PC-3 (cell line): ENCODE measurements around the gene MAP2K2. TPM values are rescaled to one million over a fixed set of nuclear protein-coding genes. Genes with fewer than 3 reads are reported as not detected.
A peak's percentile ranks its signal among the peaks of the same experiment; 100 is the strongest.

ENCODE experiments used
- ATAC-seq: fragments of 200-7000 bp; cut with Tn5 transposase; 2 replicates; pipeline ENCODE4 v1.9.1; 2020; ENCODE audit warnings: mild to moderate bottlenecking, moderate library complexity
- BruUV-seq: library from RNA; stranded (reverse); fragments of 400-500 nt; replicated peaks from 2 replicates; lab custom pipeline; 2021; lab: Mats Ljungman, UMichigan
- CTCF ChIA-PET: fragments of 300-600 bp; sonication (Branson Sonifier 250); formaldehyde crosslinking; loops from one replicate; lab custom pipeline; 2022; ENCODE audit warnings: antibody characterized with exemption; lab: Charles Lee
- POLR2A ChIA-PET: fragments of 300-600 bp; sonication (Branson Sonifier 250); formaldehyde crosslinking; loops from one replicate; lab custom pipeline; 2022; ENCODE audit warnings: antibody characterized with exemption; ENCODE audit not compliant: unreplicated experiment; lab: Charles Lee
- DNase-seq: peaks from one replicate; pipeline ENCODE4 v3.0.0-alpha.2; 2015
- H2AFZ ChIP-seq: fragments of 300-600 bp; sonication (generic); 2 replicates; pipeline ENCODE4 v1.6.0; 2016; ENCODE audit warnings: antibody characterized with exemption, low read length
- H3F3A ChIP-seq: fragments of 300-600 bp; sonication (generic); one replicate; pipeline ENCODE4 v1.6.0; 2017; ENCODE audit warnings: antibody characterized with exemption, low read length, control low read depth, mild to moderate bottlenecking; ENCODE audit not compliant: unreplicated experiment
- H3K27ac ChIP-seq: fragments of 300-600 bp; sonication (generic); 2 replicates; pipeline ENCODE4 v1.5.1; 2016; ENCODE audit warnings: mild to moderate bottlenecking, low read length
- H3K27me3 ChIP-seq: fragments of 300-600 bp; sonication (generic); 2 replicates; pipeline ENCODE4 v1.6.1; 2016; ENCODE audit warnings: low read length, mixed read lengths
- H3K36me3 ChIP-seq: fragments of 300-600 bp; sonication (generic); 2 replicates; pipeline ENCODE4 v1.6.1; 2016; ENCODE audit warnings: low read depth, mixed run types, low read length, mixed read lengths
- H3K4me1 ChIP-seq: fragments of 300-600 bp; sonication (generic); 2 replicates; pipeline ENCODE4 v1.5.1; 2016; ENCODE audit warnings: low read length; ENCODE audit not compliant: insufficient read depth
- H3K4me2 ChIP-seq: fragments of 300-600 bp; sonication (generic); 2 replicates; pipeline ENCODE4 v1.6.0; 2016; ENCODE audit warnings: low read length
- H3K4me3 ChIP-seq: fragments of 300-600 bp; sonication (generic); 2 replicates; pipeline ENCODE4 v1.5.1; 2016; ENCODE audit warnings: mild to moderate bottlenecking, low read length, mixed read lengths
- H3K79me2 ChIP-seq: fragments of 300-600 bp; sonication (generic); 2 replicates; pipeline ENCODE4 v1.6.1; 2017; ENCODE audit warnings: low read length, mixed read lengths
- H3K9ac ChIP-seq: fragments of 300-600 bp; sonication (generic); 2 replicates; pipeline ENCODE4 v1.6.0; 2016; ENCODE audit warnings: mild to moderate bottlenecking, low read length
- H3K9me2 ChIP-seq: fragments of 300-600 bp; sonication (generic); replicated peaks from 2 replicates; pipeline ENCODE4 v1.6.1; 2016; ENCODE audit warnings: mixed run types, low read length, mixed read lengths
- H3K9me3 ChIP-seq: fragments of 300-600 bp; sonication (generic); 2 replicates; pipeline ENCODE4 v1.6.1; 2016; ENCODE audit warnings: low read length, mixed read lengths
- H4K20me1 ChIP-seq: fragments of 300-600 bp; sonication (generic); 2 replicates; pipeline ENCODE4 v1.6.1; 2016; ENCODE audit warnings: low read length, mixed read lengths
- EZH2 ChIP-seq: fragments of 300-600 bp; sonication (generic); IDR thresholded peaks from one replicate; pipeline ENCODE4 v1.6.1; 2017; ENCODE audit warnings: antibody characterized with exemption, mild to moderate bottlenecking, low read length; ENCODE audit not compliant: unreplicated experiment
- EZH2phosphoT487 ChIP-seq: fragments of 300-600 bp; sonication (generic); IDR thresholded peaks from 2 replicates; pipeline ENCODE4 v1.6.1; 2018; ENCODE audit warnings: mild to moderate bottlenecking, antibody characterized with exemption, low read length, borderline replicate concordance
- intact Hi-C: fragments of 100-400 bp; cut with micrococcal nuclease; formaldehyde crosslinking; loops from 2 replicates; pipeline ENCODE4 v1.9.0; 2023
- total RNA-seq: library from RNA; depleted of rRNA; stranded (reverse); fragments of >200 nt; gene quantifications from 2 replicates; pipeline ENCODE4 v1.2.3, GENCODE V29; 2014
- TF ChIP-seq, protein P1 (sequence below): fragments of 300-600 bp; sonication (generic); conservative IDR thresholded peaks from 2 replicates; pipeline ENCODE4 v1.5.1; 2017; ENCODE audit warnings: antibody characterized with exemption, low read depth, mild to moderate bottlenecking, low read length

MAP2K2 gene
- total RNA-seq, 1 experiment from 2014 or later, result 229 TPM

DNA sequence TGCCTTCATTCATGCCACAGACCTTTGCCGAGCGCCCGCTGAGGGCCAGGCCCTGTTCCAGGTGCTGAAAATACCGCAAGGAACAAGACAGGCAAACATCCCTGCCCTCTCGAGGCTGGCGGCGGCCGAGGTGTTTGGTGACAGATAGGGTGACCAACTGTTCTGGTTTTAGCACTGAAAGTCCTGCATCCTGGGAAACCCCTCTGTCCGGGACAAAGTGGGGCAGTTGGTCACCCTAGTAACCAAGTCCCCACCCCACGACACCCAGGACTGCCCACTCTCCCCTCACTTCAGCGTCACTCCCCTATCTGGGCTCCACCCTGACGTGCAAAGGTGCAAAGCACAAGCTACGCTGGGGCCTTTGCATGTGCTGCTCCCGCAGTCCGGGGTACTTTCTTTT, 74.5 kb downstream of the MAP2K2 start:
- POLR2A ChIA-PET, result no interaction called here
- peaks cover 5% of the 10 kb centered on the region; the same call in 1 of the 2 replicates for H4K20me1 ChIP-seq

DNA sequence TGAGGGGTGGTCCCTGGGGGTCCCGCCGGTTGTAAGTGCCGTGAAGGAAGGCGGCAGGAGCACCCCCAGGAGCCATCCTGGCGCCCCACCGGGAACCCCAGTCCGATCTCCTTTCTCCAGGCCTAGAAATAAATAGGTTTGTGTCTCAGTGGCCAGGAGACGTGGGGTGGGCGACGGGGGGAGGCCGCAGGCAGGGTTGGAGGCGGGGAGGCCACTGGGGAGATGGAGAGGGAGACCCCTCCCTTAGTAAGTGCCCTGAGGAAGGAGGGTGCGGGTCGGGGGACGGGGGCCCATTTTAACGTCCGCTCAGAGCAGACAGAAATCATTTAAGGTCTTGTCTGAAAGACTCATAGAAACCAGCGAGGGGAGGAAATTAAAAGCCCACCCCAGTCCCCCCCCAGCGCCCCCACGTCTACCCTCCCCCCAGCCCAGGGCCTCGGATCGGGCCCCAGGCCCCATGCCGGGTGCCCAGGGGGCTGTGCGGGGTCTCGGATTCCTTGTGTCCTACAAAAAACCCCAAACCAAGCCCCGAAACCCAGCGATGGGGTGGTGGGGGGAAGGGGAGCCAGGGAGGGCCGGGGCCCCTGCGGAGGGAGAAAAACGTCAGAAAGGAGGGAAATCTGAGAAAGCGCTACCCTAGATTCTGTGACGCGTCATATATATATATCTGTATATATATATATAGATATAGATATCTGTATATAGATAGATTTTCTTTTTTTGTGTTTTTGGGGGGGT, 76.8 kb downstream of the MAP2K2 start:
- no peak overlapping the region for H3K9ac ChIP-seq
- TF ChIP-seq EZH2phosphoT487, result no peak
- TF ChIP-seq, protein P1, sequence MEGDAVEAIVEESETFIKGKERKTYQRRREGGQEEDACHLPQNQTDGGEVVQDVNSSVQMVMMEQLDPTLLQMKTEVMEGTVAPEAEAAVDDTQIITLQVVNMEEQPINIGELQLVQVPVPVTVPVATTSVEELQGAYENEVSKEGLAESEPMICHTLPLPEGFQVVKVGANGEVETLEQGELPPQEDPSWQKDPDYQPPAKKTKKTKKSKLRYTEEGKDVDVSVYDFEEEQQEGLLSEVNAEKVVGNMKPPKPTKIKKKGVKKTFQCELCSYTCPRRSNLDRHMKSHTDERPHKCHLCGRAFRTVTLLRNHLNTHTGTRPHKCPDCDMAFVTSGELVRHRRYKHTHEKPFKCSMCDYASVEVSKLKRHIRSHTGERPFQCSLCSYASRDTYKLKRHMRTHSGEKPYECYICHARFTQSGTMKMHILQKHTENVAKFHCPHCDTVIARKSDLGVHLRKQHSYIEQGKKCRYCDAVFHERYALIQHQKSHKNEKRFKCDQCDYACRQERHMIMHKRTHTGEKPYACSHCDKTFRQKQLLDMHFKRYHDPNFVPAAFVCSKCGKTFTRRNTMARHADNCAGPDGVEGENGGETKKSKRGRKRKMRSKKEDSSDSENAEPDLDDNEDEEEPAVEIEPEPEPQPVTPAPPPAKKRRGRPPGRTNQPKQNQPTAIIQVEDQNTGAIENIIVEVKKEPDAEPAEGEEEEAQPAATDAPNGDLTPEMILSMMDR, result no peak
- TF ChIP-seq EZH2, result no peak
- DNase-seq (no peak), ATAC-seq (no peak)
- no peak overlapping the region for H3K27ac ChIP-seq
- CTCF ChIA-PET, result no interaction called here
- H3K4me3 ChIP-seq, result no peak overlapping the region
- intact Hi-C loops, result no loop called here
- peaks cover 14% of the 10 kb centered on the region for H3K4me1 ChIP-seq
- no peak overlapping the region for H3K4me2 ChIP-seq
- H3K27me3 ChIP-seq, result no peaks in the 10 kb centered on the region
- H2AFZ ChIP-seq, result no peak overlapping the region
- POLR2A ChIA-PET, result no interaction called here
- H3F3A ChIP-seq, result no peaks in the 10 kb centered on the region
- no peaks in the 10 kb centered on the region for H3K9me2 ChIP-seq
- BruUV-seq, result no TSS peak
- no peaks in the 10 kb centered on the region for H3K9me3 ChIP-seq
- no peaks in the 10 kb centered on the region; the same call in 1 of the 2 replicates for H3K36me3 ChIP-seq
- H4K20me1 ChIP-seq, result peaks cover 5% of the 10 kb centered on the region; the same call in 1 of the 2 replicates
- H3K79me2 ChIP-seq, result peaks cover 47% of the 10 kb centered on the region

More for the DNA sequence above, 74.5 kb downstream of the MAP2K2 start:
- Histone ChIP-seq H3K9ac (no peak overlapping the region), H3K27ac (no peak overlapping the region), H3K27me3 (no peaks in the 10 kb centered on the region), H3K9me3 (no peaks in the 10 kb centered on the region), H2AFZ (no peak overlapping the region), H3K9me2 (no peaks in the 10 kb centered on the region), H3K4me3 (no peak overlapping the region), H3K4me2 (no peak overlapping the region), H3F3A (no peaks in the 10 kb centered on the region), H3K4me1 (peaks cover 25% of the 10 kb centered on the region), H3K36me3 (peaks cover 9% of the 10 kb centered on the region), H3K79me2 (peaks cover 64% of the 10 kb centered on the region)
- intact Hi-C loops, result no loop called here
- DNase-seq, result no peak
- TF ChIP-seq, protein P1, result no peak
- TF ChIP-seq EZH2, result no peak
- ATAC-seq, result no peak
- no TSS peak for BruUV-seq
- CTCF ChIA-PET, result no interaction called here

DNA sequence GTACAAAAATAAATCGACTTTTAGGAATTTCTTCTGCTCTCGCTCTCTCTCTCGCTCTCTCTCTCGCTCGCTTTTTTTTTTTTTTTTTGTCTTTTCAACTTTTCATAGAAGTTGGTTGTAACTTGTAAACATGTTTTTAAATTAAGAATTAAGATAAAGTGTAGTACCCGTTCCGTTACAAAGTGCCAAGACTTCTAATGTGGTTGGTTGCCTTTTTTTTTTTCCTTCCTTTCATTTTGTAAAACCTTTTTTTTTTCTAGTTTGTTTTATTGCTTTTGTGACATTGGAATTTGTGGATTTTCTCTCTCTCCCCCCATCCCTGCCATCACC, 77.6 kb downstream of the MAP2K2 start:
- H3K27me3 ChIP-seq, result no peaks in the 10 kb centered on the region
- peaks cover 39% of the 10 kb centered on the region for H3K79me2 ChIP-seq
- ChIA-PET CTCF (no interaction called here), POLR2A (no interaction called here)
- no peaks in the 10 kb centered on the region; the same call in 1 of the 2 replicates for H3K36me3 ChIP-seq
- TF ChIP-seq EZH2, result no peak
- TF ChIP-seq EZH2phosphoT487, result no peak
- TF ChIP-seq, protein P1, result no peak
- H3K9ac ChIP-seq, result no peak overlapping the region
- no peak overlapping the region for H3K27ac ChIP-seq
- ATAC-seq, result no peak
- DNase-seq, result no peak
- peaks cover 6% of the 10 kb centered on the region for H3K4me1 ChIP-seq
- no peak overlapping the region for H3K4me3 ChIP-seq
- H3K4me2 ChIP-seq, result no peak overlapping the region
- intact Hi-C loops, result no loop called here
- H2AFZ ChIP-seq, result no peak overlapping the region
- H3K9me3 ChIP-seq, result no peaks in the 10 kb centered on the region
- TSS peak; percentile 23 for BruUV-seq
- no peaks in the 10 kb centered on the region for H3F3A ChIP-seq
- no peaks in the 10 kb centered on the region for H3K9me2 ChIP-seq
- H4K20me1 ChIP-seq, result peaks cover 2% of the 10 kb centered on the region; the same call in 1 of the 2 replicates
